ENCODE measurements around the gene RASGRP1.

RASGRP1 gene

GRCh38 chr15:38504680-38505467 lies 59.7 kb downstream of the RASGRP1 start:
- no peak for DNase-seq (ENCODE audit: low spot score)

- DNase-seq (ENCODE audit: low spot score), result no peak
These were observed 61.1 kb downstream of the RASGRP1 start for GRCh38 chr15:38503496-38503895.

DNA sequence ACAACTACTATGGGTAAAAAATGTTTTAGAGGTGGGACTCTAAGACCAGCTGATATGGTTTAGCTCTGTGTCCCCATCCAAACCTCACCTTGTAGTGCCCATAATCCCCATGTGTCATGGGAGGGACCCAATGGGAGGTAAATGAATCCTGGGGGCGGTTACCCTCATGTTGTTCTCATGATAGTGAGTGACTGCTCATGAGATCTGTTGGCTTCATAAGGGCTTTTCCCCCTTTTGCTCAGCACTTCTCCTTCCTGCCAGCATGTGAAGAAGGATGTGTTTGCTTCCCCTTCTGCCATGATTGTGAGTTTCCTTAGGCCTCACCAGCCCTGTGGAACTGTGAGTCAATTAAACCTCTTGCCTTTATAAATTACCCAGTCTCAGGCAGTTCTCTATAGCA lies 65.0 kb downstream of the RASGRP1 start:
- DNase-seq (ENCODE audit: low spot score), result no peak

DNA sequence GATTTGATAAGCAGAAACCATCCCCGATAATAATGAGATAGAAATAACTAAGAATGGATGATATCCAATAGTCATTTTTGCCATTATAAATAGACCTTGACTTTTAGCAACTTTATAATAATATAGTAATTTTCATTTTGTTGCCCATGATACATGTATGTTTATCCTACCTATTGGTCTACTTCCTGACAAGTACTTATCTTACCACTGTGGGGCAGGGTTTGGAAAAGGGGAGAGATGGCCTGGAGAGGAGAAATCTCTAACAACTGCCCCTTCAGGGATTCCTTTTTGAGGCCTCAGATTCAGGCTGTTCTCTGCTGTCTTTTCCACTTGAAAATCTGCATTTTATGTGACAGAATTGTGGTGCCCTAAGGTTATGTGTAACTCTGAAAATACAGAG lies 68.5 kb downstream of the RASGRP1 start:
- DNase-seq (ENCODE audit: low spot score), result peak; percentile 14

DNA sequence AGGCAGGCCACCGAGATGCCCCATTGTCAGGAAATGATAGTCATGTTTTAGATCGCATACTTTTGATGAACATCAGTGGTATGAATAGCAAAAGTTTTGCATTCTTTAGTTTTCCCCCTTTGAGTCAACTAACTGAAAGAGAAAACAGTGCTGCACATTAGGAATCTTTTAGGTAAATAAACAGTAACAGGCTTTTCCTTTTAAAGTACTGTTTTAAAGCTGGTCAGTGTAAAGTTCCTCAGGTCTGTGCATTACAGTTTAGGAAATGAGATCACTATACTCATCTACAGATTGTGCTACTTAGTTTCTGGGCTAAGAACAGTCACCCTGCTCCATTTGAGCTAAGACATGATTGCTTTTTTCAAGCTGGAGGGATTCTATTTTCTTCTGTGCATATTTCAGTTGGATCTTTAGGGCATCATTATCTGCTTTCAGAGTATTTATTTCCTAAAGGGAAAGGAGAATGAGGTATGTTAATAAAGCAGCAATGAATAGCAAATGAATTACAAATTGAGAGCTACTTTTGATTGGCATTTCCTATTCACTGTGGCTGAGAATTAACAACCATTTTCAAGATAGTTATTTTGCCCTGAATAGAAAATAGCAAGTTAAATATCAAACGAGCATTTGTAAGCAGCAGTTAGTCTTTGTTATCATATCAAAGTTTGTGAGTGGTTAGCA lies 74.2 kb downstream of the RASGRP1 start:
- DNase-seq (ENCODE audit: low spot score), result no peak

DNA sequence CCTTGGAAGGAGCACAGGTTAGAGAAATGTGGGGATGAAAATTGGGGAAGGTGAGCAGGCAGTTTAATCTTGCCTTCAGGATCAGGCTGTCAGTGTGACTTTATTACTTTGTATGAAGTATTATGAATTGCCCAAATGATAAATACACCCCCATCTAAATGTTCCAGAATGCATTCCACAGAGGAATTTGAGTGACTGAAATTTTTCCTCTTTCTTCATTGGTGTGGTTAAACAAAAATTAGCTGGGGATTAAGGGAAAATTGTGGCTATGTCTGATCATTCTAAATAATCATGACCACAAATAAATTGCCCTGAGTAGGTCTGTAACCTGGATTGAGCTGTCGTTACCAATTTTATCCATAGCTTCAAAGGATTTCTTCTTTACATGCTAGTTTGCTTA lies 77.2 kb downstream of the RASGRP1 start:
- DNase-seq (ENCODE audit: low spot score), result no peak

- no peak for DNase-seq (ENCODE audit: low spot score)
These were observed 77.7 kb downstream of the RASGRP1 start for GRCh38 chr15:38486936-38487335.

GRCh38 chr15:38482572-38482971 lies 82.0 kb downstream of the RASGRP1 start:
- DNase-seq (ENCODE audit: low spot score), result no peak

- DNase-seq (ENCODE audit: low spot score), result no peak
These were observed 82.9 kb downstream of the RASGRP1 start for GRCh38 chr15:38481761-38482160.

DNA sequence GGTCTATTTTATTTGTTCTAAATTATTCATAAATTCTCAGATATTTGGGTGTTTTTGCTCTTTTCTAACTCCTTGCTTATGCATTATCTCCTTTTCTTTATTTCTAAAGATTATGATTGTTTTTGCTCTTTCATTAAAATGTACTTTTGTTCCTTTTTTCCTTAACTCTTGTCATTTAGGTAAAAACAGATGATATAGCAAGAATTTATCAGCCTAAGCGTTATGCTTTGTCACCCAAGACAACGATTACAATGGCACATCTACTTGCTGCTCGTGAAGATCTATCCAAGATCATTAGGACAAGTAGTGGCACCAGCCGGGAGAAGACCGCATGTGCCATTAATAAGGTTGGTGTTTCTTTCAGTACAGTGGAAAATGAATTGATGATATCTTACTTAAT lies 83.5 kb downstream of the RASGRP1 start:
- no peak for DNase-seq (ENCODE audit: low spot score)

DNA sequence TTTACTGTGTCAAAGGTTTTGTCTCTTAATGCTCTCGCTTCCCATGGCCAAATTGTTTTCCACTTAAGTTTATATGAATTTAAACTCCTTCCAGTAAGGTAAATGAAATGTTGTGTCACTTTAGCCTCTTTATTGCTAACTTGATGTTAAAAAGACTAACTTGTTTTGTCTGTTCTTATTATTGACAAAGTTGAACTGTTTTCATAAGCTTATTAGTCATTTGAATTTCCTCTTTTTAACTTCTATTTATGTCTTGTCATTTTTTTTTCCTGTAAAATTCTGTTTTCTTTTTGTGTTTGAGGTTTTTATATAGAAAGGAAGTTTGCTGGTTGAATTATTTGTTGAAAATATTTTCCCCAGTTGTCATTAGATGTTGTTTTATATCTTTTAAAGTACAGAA lies 84.9 kb downstream of the RASGRP1 start:
- DNase-seq (ENCODE audit: low spot score), result no peak

DNA sequence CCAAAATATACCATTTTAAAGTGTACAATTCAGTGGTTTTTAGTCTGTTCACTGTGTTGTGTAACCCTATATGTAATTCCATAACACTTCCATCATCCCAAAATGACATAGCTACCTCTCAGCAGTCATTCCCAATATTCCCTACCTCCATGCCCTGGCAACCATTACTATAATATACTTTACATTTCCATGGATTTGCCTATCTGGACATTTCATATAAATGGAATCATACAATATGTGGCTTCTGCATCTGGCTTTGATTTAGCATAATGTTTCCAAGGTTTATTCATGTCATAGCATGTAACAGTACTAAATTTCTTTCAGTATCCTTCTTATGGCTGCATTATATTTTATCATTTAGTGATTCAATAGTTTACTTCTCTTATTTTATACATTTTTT lies 85.3 kb downstream of the RASGRP1 start:
- DNase-seq (ENCODE audit: low spot score), result no peak

DNA sequence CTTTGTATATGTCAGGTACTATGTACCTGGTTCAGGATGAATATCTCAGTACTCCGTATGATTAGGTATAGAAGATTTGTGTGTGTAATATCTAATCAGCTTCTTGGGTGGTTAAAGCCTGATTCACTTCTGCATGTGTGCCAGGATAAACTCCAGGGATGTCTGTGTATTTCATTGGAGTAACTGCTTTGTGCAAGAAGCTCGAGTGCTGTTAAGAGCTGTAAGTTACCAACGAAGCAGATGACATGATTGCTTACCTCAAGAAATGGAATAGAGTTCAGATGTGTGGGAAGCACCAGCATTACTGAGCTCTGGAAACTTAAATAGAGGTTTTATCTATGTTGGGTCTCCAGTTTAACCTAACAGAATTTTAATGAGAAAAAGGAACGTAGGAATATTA lies 87.0 kb downstream of the RASGRP1 start:
- DNase-seq (ENCODE audit: low spot score), result no peak

DNA sequence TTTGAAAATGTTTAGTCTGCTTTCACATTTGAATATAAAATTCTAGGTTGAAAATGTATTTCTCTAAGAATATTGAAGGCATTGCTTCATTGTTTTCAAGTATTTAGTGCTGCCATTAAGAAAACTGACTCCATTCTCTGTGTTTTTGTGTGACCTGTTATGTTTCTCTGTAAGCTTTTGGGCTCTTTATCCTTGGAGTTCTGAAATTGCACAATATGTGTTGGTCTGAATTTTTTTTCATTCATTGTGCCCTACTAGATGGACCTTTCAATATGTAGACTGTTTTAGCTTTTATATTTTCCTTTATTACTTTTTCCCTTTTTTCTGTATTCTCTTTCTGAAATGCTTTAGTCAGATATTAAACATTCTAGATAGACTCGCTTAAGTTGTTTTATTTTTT lies 88.5 kb downstream of the RASGRP1 start:
- no peak for DNase-seq (ENCODE audit: low spot score)

- no peak for DNase-seq (ENCODE audit: low spot score)
These were observed 89.3 kb downstream of the RASGRP1 start for GRCh38 chr15:38475361-38475760.

DNA sequence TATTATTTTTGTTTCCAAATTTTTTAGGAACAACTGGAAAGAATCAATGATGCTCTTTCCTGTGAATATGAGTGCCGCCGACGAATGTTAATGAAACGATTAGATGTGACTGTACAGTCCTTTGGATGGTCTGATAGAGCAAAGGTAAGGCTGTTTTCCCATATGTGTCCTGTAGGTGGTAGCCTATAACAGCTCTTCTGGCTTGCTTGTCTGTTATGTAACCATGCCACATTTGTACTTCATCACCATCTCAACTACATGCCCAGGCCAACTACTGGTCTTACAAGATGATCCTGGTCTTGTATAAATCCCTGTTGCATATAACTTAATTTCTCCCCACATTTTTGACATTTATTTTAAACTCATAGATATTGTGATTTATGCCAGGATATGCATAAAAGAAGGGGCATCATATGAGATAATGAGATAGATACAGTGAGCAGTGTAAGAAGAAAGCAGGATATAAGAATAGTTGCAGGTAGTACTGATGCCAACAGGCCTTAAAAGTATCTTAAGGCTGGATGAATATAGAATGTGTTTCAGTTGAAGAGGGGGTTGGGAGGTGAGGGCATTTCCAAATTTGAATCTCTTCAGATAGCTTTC lies 90.4 kb downstream of the RASGRP1 start:
- DNase-seq (ENCODE audit: low spot score), result peak; percentile 43

- DNase-seq (ENCODE audit: low spot score), result no peak
These were observed 92.6 kb downstream of the RASGRP1 start for GRCh38 chr15:38471974-38472373.

- no peak for DNase-seq (ENCODE audit: low spot score)
These were observed 93.8 kb downstream of the RASGRP1 start for GRCh38 chr15:38470816-38471215.

DNA sequence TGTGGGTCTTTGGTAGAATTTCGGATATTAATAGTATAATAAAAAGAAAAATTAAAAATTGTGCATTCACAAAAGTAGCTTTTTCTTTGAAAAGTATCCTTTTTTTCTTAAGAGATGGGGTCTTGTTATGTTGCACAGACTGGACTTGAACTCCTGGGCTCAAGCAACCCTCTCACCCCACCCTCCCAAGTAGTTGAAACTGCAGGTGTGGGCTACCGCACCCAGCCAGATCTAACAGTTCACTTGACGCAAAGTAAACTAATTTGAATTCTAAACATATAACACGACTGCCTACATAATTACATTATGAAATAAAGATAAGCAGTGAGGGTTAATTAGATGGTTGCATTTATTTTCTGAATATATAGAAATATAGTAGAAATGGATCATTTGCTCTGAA lies 99.9 kb downstream of the RASGRP1 start:
- no peak for DNase-seq (ENCODE audit: low spot score)

DNA sequence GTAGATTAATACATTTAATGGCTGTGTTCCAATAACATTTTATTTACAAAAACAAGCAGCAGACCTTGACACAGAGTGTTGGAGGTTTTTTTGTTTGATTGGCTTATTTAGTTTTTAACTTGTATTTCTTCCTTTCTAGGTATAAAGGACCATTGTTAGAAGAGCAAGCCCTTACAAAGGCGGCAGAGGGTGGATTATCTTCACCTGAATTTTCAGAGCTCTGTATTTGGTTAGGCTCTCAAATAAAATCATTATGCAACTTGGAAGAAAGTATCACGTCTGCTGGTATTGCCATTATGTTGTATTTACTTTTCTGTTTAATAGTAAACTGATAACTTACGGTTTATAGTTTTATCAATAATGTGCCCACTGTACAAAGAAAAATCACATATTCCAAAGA lies 100.7 kb downstream of the RASGRP1 start:
- DNase-seq (ENCODE audit: low spot score), result no peak

GRCh38 chr15:38461066-38461833 lies 103.4 kb downstream of the RASGRP1 start:
- DNase-seq (ENCODE audit: low spot score), result no peak

DNA sequence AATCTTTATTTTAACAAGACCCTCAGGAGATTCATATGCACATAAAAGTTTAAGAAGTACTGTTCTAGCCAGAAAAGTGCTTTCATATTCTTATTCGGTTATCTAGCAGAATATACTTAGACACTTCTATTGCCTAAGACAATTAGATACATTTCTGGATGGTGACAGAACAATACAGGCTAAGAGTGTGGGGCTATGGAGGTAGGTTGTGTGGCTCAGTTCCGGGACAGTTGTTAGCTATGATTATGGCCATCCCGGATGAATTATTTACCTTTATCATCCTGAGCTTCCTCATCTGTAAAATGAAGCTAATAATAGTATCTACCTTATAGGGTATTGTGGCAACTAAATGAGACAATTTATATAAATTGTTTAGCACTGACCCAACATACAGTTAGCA lies 104.1 kb downstream of the RASGRP1 start:
- no peak for DNase-seq (ENCODE audit: low spot score)

GRCh38 chr15:38459480-38459879 lies 105.1 kb downstream of the RASGRP1 start:
- no peak for DNase-seq (ENCODE audit: low spot score)

Data from iPS-NIHi11 (cell line).